Activated naive CD4-positive, alpha-beta T cell treated with anti-CD3 and anti-CD28 coated beads, Interleukin-2, amount 10 ng/mL, durations not matched to agents 7 days and 5 days (primary cell): ENCODE results near the gene TADA1.

Experiments
- CTCF ChIA-PET: fragments of 350-600 bp; sonication (Branson Sonifier 250); formaldehyde crosslinking; loops from one replicate; lab custom pipeline; 2021; ENCODE audit warnings: antibody characterized with exemption; lab: Charles Lee
- DNase-seq: peaks from one replicate; pipeline ENCODE4 v3.0.0-alpha.2; 2020
- H3K27ac Mint-ChIP-seq: one replicate; pipeline ENCODE4 v1.8.0; 2021; ENCODE audit warnings: mild to moderate bottlenecking, moderate library complexity, mixed read lengths
- H3K27me3 Mint-ChIP-seq: one replicate; pipeline ENCODE4 v1.8.0; 2021; ENCODE audit warnings: mild to moderate bottlenecking, mixed read lengths
- H3K36me3 Mint-ChIP-seq: one replicate; pipeline ENCODE4 v1.8.0; 2021; ENCODE audit warnings: mixed read lengths
- H3K4me1 Mint-ChIP-seq: one replicate; pipeline ENCODE4 v1.8.0; 2021; ENCODE audit warnings: mixed read lengths
- H3K4me3 Mint-ChIP-seq: one replicate; pipeline ENCODE4 v1.8.0; 2021; ENCODE audit warnings: mild to moderate bottlenecking, moderate library complexity, mixed read lengths
- H3K9me3 Mint-ChIP-seq: one replicate; pipeline ENCODE4 v1.8.0; 2021; ENCODE audit warnings: mixed read lengths

TADA1 gene

DNA sequence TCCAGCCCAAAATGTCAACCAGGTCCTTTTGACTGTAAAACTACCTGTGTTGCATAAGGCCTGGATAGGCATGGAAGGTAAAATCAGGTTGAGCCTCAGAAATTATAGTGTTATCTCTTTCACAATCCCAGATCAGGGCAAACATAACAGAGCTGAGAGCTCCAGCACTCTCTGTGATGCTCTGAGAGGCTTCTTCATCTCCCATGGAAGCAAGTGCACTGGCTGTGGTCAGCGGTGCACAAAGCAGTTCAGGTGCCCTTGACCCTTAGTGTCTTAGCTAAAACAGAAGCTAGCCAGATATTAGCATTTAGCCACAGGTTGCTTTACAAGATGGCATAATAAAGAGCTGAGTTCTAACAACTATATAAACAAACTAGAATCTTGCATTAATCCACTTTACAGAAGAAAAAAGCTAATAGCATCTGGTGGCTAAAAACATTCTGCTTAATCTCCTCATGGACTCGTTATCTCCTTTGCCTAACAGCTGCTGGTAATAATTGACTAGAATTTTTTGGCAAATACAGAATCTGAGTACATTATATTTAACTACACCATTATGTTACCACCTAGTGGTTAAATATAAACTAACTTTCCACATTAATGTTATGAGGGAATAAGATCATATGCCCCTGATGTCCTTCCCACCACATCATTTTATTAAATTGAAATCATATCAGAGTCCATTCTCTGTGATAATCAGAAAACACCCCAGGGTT, 62.4 kb downstream of the TADA1 start:
- CTCF ChIA-PET, result interaction anchor here (0.6 to 1.5 kb wide), 2 partner anchors 11 to 72 kb away, joined by 3 read pairs; no protein-coding TSS in a partner anchor
- Mint-ChIP-seq H3K4me3 (no peak overlapping the region), H3K9me3 (no peaks in the 10 kb centered on the region), H3K27ac (no peak overlapping the region), H3K36me3 (no peaks in the 10 kb centered on the region), H3K4me1 (no peaks in the 10 kb centered on the region), H3K27me3 (peaks cover 9% of the 10 kb centered on the region)
- DNase-seq, result no peak

DNA sequence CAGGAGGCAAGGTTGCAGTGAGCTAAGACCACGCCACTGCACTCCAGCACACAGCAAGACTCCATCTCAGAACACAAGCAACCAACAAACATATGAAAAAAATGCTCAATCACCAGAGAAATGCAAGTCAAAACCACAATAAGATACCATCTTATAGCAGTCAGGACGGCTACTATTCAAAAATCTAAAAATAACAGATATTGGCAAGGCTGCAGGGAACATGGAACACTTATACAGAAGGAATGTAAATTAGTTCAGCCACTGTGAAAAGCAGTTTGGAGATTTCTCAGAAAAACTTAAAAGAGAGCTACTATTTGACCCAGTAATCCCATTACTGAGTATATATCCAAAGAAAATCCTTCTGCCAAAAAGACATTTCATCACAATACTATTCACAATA, 64.4 kb downstream of the TADA1 start:
- Mint-ChIP-seq H3K4me1 (no peaks in the 10 kb centered on the region), H3K36me3 (no peaks in the 10 kb centered on the region)
- DNase-seq, result no peak

DNA sequence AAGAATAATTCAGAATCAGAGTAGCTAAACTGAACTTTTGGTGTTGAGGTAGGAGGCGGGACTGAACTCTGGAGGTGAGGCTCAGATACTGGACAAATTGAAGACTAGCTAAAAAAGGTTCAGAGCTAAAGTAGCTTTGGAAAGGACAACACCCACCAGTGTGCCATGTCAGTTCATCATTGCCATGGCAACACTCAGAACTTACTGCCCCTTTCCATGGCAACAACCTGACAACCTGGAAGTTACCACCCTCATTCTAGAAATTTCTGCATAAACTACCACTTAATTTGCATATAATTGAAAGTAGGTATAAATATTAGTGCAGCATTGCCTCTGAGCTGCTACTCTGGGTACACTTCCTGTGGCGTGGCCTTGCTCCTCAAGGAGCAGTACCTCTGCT, 67.1 kb downstream of the TADA1 start:
- H3K4me3 Mint-ChIP-seq, result no peak overlapping the region
- H3K36me3 Mint-ChIP-seq, result no peaks in the 10 kb centered on the region
- DNase-seq, result no peak
- H3K4me1 Mint-ChIP-seq, result no peaks in the 10 kb centered on the region
- H3K27me3 Mint-ChIP-seq, result peaks cover 9% of the 10 kb centered on the region
- CTCF ChIA-PET, result no interaction called here
- H3K9me3 Mint-ChIP-seq, result no peaks in the 10 kb centered on the region
- H3K27ac Mint-ChIP-seq, result no peak overlapping the region

More for the DNA sequence above, 64.4 kb downstream of the TADA1 start:
- CTCF ChIA-PET, result no interaction called here
- Mint-ChIP-seq H3K9me3 (no peaks in the 10 kb centered on the region), H3K27me3 (peaks cover 9% of the 10 kb centered on the region), H3K4me3 (no peak overlapping the region), H3K27ac (no peak overlapping the region)
